ENCODE results near the gene FAM83D. TPM values are rescaled to one million over a fixed set of nuclear protein-coding genes. Genes with fewer than 3 reads are reported as not detected.

FAM83D gene
- total RNA-seq, 3 donors from 2014 or later, result 3.4 to 13.9 (median 13.1) TPM

GRCh38 chr20:38969708-38970107 is 43.5 kb downstream of the FAM83D start:
- TF ChIP-seq CTCF (IDR thresholded peaks at IDR 0.05), result no peak
- Histone ChIP-seq H3K9me3 (no peaks in the 10 kb centered on the region), H3K4me3 (no peak overlapping the region), H3K36me3 (ENCODE audit: low read depth) (no peaks in the 10 kb centered on the region), H3K4me1 (ENCODE audit: low read depth) (peaks cover 18% of the 10 kb centered on the region)
- intact Hi-C loops (cut with DNase I, micrococcal nuclease), result no loop called here
- DNase-seq (peak in 2 of 3 donors; percentile 46 to 56), ATAC-seq (peak; percentile 94)

GRCh38 chr20:38970302-38970701 is 44.1 kb downstream of the FAM83D start:
- Histone ChIP-seq H3K4me1 (ENCODE audit: low read depth) (peaks cover 18% of the 10 kb centered on the region), H3K36me3 (ENCODE audit: low read depth) (no peaks in the 10 kb centered on the region), H3K9me3 (no peaks in the 10 kb centered on the region), H3K4me3 (no peak overlapping the region)
- intact Hi-C loops (cut with DNase I, micrococcal nuclease), result no loop called here
- ATAC-seq, result peak; percentile 34
- no peak for DNase-seq
- TF ChIP-seq CTCF (IDR thresholded peaks at IDR 0.05), result no peak

GRCh38 chr20:38973107-38973506 is 46.9 kb downstream of the FAM83D start:
- Histone ChIP-seq H3K36me3 (ENCODE audit: low read depth) (no peaks in the 10 kb centered on the region), H3K4me1 (ENCODE audit: low read depth) (peaks cover 12% of the 10 kb centered on the region), H3K9me3 (no peaks in the 10 kb centered on the region), H3K4me3 (no peak overlapping the region)
- intact Hi-C loops (cut with DNase I, micrococcal nuclease), result no loop called here
- ATAC-seq (no peak), DNase-seq (no peak)
- TF ChIP-seq CTCF (IDR thresholded peaks at IDR 0.05), result no peak

- intact Hi-C loops (cut with DNase I, micrococcal nuclease), result no loop called here
- Histone ChIP-seq H3K36me3 (ENCODE audit: low read depth) (no peaks in the 10 kb centered on the region), H3K4me1 (ENCODE audit: low read depth) (peaks cover 7% of the 10 kb centered on the region), H3K9me3 (no peaks in the 10 kb centered on the region), H3K4me3 (no peak overlapping the region)
- DNase-seq (no peak), ATAC-seq (no peak)
- TF ChIP-seq CTCF (IDR thresholded peaks at IDR 0.05), result no peak
Measured at GRCh38 chr20:38973645-38974044, 47.4 kb downstream of the FAM83D start.

GRCh38 chr20:38975539-38976120 is 49.4 kb downstream of the FAM83D start:
- TF ChIP-seq CTCF (IDR thresholded peaks at IDR 0.05), result no peak
- ATAC-seq (no peak), DNase-seq (no peak)
- intact Hi-C loops (cut with DNase I, micrococcal nuclease), result no loop called here
- Histone ChIP-seq H3K4me1 (ENCODE audit: low read depth) (no peaks in the 10 kb centered on the region), H3K9me3 (no peaks in the 10 kb centered on the region), H3K36me3 (ENCODE audit: low read depth) (no peaks in the 10 kb centered on the region), H3K4me3 (no peak overlapping the region)

GRCh38 chr20:38979434-38979833 is 53.2 kb downstream of the FAM83D start:
- DNase-seq (no peak), ATAC-seq (no peak)
- H3K4me1 ChIP-seq (ENCODE audit: low read depth), result no peaks in the 10 kb centered on the region
- H3K9me3 ChIP-seq, result no peaks in the 10 kb centered on the region
- intact Hi-C loops (cut with DNase I, micrococcal nuclease), result no loop called here
- no peak overlapping the region for H3K4me3 ChIP-seq
- no peaks in the 10 kb centered on the region for H3K36me3 ChIP-seq (ENCODE audit: low read depth)
- TF ChIP-seq CTCF (IDR thresholded peaks at IDR 0.05), result no peak
